ENCODE measurements around the gene RBM12. TPM values are rescaled to one million over a fixed set of nuclear protein-coding genes. Genes with fewer than 3 reads are reported as not detected.

The RBM12 gene
- total and polyA plus RNA-seq, 2 donors (not counting 3 experiments of a cell fraction or from before 2014, with no cell fraction given) = 98.0 to 121 TPM

DNA sequence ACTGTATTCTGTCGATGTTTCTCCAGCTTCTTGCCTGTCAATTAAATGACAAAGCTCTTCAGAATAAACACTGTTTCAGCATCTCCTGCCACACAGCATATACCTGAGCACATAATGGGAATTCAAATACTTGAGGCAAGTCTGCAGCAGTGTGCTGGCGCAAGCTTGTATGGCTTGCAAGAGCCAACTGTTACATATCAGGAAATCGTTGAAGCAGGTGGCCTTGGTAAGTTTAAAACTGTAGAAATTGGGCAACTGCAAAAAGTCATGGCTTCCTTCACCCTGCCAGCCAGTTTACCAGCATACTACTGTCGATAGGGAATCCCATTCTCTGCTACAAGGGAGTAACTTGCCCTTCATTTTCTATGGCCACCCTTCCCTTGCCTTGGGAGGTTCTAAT lies 23.0 kb downstream of the RBM12 start:
- H3K36me3 ChIP-seq (ENCODE audit: control insufficient read depth in 2 of 2, extremely low read depth in 1 of 2, insufficient read depth in 2 of 2, low read length in 2 of 2) = no peaks in the 10 kb centered on the region
- dilution Hi-C loops (cut with MboI; ENCODE audit: extremely low pct_ligation_motif_present, low sequenced_read_pairs) = no loop called here
- H4K20me1 ChIP-seq (replicated peaks; ENCODE audit: control insufficient read depth, extremely low read depth, insufficient read depth, low read length) = peaks cover 3% of the 10 kb centered on the region
- H3K9me3 ChIP-seq (replicated peaks; ENCODE audit: control insufficient read depth, insufficient read depth, low read length) = no peaks in the 10 kb centered on the region
- H3K4me1 ChIP-seq (ENCODE audit: control insufficient read depth, extremely low read depth, insufficient read depth, low read length) = no peaks in the 10 kb centered on the region
- no peak overlapping the region for H3K27ac ChIP-seq (ENCODE audit: insufficient read depth, low read depth, low read length)
- H3K4me2 ChIP-seq (ENCODE audit: insufficient read depth, low read length) = no peak overlapping the region
- intact Hi-C loops (cut with micrococcal nuclease) = no loop called here
- FAIRE-seq (no peak), DNase-seq (ENCODE audit: low read depth, low spot score) (no peak)
- no TSS peak for BruUV-seq (replicated peaks)
- H3K9ac ChIP-seq (replicated peaks; ENCODE audit: extremely low read depth, insufficient read depth, low read length) = no peak overlapping the region
- no peaks in the 10 kb centered on the region for H3K27me3 ChIP-seq (ENCODE audit: control insufficient read depth in 2 of 2, insufficient read depth in 2 of 2, low read length in 2 of 2)
- no peak overlapping the region for H2AFZ ChIP-seq (ENCODE audit: low read depth, low read length)
- no peak overlapping the region for H3K4me3 ChIP-seq (replicated peaks in 1 of 3; ENCODE audit: insufficient read depth in 1 of 3, low read depth in 1 of 3, low read length in 3 of 3)
- ChIA-PET POLR2A (no interaction called here), CTCF (no interaction called here)
- TF ChIP-seq POLR2AphosphoS5 (IDR thresholded peaks at IDR 0.05; ENCODE audit: insufficient read depth, low read depth, low read length) (no peak), POLR2A (IDR thresholded peaks at IDR 0.05; ENCODE audit: low read depth, low read length) (no peak), MAX (IDR thresholded peaks at IDR 0.05; ENCODE audit: insufficient read depth, insufficient read length) (no peak), FOS (IDR thresholded peaks at IDR 0.05; ENCODE audit: borderline replicate concordance, insufficient read depth, low read length) (no peak), MYC (IDR thresholded peaks at IDR 0.05; ENCODE audit: low read depth, low read length) (no peak), EZH2 (IDR thresholded peaks at IDR 0.05; ENCODE audit: borderline replicate concordance, low read depth, low read length, severe bottlenecking) (no peak), GATA2 (IDR thresholded peaks at IDR 0.05; ENCODE audit: insufficient read depth, insufficient read length, low read depth, low read length) (no peak), JUN (IDR thresholded peaks at IDR 0.05; ENCODE audit: borderline replicate concordance, insufficient read depth, insufficient read length, low read depth) (no peak)
- TF ChIP-seq, protein P1, sequence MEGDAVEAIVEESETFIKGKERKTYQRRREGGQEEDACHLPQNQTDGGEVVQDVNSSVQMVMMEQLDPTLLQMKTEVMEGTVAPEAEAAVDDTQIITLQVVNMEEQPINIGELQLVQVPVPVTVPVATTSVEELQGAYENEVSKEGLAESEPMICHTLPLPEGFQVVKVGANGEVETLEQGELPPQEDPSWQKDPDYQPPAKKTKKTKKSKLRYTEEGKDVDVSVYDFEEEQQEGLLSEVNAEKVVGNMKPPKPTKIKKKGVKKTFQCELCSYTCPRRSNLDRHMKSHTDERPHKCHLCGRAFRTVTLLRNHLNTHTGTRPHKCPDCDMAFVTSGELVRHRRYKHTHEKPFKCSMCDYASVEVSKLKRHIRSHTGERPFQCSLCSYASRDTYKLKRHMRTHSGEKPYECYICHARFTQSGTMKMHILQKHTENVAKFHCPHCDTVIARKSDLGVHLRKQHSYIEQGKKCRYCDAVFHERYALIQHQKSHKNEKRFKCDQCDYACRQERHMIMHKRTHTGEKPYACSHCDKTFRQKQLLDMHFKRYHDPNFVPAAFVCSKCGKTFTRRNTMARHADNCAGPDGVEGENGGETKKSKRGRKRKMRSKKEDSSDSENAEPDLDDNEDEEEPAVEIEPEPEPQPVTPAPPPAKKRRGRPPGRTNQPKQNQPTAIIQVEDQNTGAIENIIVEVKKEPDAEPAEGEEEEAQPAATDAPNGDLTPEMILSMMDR (IDR thresholded peaks at IDR 0.05; ENCODE audit: extremely low read depth in 1 of 2, insufficient read depth in 1 of 2, low read depth in 1 of 2, low read length in 2 of 2) = no peak
- H3K9me1 ChIP-seq (replicated peaks; ENCODE audit: control insufficient read depth, extremely low read depth, insufficient read depth, low read length) = no peaks in the 10 kb centered on the region
- peaks cover 58% of the 10 kb centered on the region for H3K79me2 ChIP-seq (ENCODE audit: control insufficient read depth, insufficient read depth, low read length)

Measured in endothelial cell of umbilical vein (primary cell).